Astrocyte of the spinal cord (primary cell): ENCODE measurements around the gene DERA.
"Not testable (repeated sequence)": the region's sequence is repeated elsewhere in the genome, so short reads cannot be mapped to it uniquely, and the experiment has no call there.

Experiments
- DNase-seq: peaks from one replicate; pipeline ENCODE4 v3.0.0; 2011; ENCODE audit warnings: low read depth, low spot score
- H3K4me3 ChIP-seq: 2 replicates; pipeline ENCODE4 v1.5.1; 2011; ENCODE audit warnings: low read depth, mild to moderate bottlenecking, low read length, moderate library complexity
- in situ Hi-C: cut with HindIII; loops from 2 replicates; pipeline ENCODE4 v1.10.0; 2017; ENCODE audit warnings: low sequenced_read_pairs
- TF ChIP-seq, protein P1 (sequence below): IDR thresholded peaks from 2 replicates; pipeline ENCODE4 v1.5.1; 2012; ENCODE audit warnings: low read depth, mild to moderate bottlenecking, low read length, inconsistent platforms

DERA gene

DNA sequence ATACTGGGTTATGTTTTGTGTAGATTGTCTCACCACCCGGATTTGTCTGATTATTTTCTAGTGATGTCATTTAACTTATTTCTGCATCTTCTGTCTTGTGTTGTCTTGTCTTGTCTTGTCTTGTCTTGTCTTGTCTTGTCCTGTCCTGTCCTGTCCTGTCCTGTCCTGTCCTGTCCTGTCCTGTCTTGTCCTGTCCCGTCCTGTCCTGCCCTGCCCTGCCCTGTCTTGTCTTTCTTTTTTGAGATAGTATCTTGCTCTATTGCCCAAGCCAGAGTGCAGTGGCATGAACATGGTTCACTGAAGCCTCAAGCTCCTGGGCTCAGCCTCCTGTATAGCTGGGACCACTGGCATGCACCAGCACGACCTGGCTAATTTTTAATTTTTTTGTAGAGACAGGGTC, 25.6 kb downstream of the DERA start:
- no peak for DNase-seq
- in situ Hi-C loops = no loop called here
- TF ChIP-seq, protein P1, sequence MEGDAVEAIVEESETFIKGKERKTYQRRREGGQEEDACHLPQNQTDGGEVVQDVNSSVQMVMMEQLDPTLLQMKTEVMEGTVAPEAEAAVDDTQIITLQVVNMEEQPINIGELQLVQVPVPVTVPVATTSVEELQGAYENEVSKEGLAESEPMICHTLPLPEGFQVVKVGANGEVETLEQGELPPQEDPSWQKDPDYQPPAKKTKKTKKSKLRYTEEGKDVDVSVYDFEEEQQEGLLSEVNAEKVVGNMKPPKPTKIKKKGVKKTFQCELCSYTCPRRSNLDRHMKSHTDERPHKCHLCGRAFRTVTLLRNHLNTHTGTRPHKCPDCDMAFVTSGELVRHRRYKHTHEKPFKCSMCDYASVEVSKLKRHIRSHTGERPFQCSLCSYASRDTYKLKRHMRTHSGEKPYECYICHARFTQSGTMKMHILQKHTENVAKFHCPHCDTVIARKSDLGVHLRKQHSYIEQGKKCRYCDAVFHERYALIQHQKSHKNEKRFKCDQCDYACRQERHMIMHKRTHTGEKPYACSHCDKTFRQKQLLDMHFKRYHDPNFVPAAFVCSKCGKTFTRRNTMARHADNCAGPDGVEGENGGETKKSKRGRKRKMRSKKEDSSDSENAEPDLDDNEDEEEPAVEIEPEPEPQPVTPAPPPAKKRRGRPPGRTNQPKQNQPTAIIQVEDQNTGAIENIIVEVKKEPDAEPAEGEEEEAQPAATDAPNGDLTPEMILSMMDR = no peak
- no peak overlapping the region for H3K4me3 ChIP-seq

DNA sequence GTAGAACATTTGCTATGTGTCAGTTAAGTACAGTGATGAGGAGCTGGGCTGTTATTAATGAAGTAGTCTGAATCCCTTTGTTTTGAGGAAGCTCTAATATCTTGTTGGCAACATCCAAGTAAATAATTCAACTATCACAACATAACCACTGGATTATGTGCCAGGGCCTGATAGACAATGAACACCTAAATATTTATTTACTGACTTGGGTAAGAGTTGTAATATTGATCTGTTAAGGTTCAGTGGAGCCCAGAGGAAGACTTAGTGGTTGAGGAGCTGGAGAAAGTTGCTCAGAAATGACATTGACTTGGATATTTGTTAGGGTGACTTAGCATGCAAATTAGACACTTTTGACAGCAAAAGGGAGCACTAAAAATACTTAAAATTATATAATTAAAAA, 26.8 kb downstream of the DERA start:
- in situ Hi-C loops = no loop called here
- H3K4me3 ChIP-seq = no peak overlapping the region
- TF ChIP-seq, protein P1 = no peak
- DNase-seq = no peak

DNA sequence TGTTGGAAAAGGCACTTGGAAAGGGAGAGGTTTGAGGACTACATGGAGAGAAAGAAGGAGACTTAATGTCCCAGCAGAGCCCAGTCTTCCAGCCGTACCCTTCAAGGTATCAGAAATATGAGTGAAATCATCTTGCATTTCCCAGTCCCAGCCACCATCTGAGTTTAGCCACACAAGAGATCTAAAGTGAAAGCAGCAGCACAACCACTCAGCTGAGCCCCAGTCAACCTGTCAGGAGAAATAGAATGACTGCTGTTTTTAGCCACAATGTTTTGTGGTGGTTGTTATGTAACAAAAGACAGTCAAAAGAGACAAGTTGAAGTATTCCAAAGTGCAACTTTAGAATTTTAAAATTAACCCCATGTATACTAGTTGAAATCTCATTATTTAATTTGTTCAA, 28.0 kb downstream of the DERA start:
- TF ChIP-seq, protein P1 = no peak

DNA sequence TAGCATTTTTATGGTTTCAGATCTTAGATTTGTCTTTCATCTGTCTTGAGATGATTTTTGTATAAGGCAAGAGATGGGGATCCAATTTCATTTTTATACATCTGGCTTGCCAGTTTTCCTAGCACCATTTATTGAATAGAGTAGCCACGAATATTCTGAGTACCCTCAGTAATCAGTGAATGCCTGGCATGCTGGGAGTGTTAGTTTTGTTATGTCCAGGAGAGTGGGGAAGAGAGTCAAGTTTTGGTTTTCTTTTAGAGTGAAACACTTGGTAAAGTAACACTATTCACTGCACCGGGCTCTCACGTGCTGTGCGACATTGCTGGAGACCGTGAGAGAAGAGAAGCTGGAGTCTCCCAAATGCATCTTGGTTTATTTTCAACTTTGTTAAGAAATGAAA, 31.3 kb downstream of the DERA start:
- in situ Hi-C loops = no loop called here
- DNase-seq = no peak
- TF ChIP-seq, protein P1 = no peak
- H3K4me3 ChIP-seq = no peak overlapping the region

More for the DNA sequence above, 28.0 kb downstream of the DERA start:
- no peak for DNase-seq
- in situ Hi-C loops = no loop called here
- H3K4me3 ChIP-seq = no peak overlapping the region

DNA sequence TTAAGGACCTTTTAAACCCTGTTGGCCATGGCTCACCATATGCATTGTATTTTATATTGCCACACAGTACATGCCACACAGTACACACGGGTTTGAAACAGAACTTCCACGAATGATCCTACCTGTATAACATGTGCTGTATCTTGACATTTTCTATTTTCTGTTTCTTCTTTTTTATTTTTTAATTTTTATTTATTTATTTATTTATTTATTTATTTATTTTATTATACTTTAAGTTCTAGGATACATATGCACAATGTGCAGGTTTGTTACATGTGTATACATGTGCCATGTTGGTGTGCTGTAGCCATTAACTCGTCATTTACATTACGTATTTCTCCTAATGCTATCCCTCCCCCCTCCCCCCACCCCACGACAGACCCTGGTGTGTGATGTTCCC, 32.4 kb downstream of the DERA start:
- in situ Hi-C loops, DNase-seq, H3K4me3 ChIP-seq: not testable (repeated sequence)

DNA sequence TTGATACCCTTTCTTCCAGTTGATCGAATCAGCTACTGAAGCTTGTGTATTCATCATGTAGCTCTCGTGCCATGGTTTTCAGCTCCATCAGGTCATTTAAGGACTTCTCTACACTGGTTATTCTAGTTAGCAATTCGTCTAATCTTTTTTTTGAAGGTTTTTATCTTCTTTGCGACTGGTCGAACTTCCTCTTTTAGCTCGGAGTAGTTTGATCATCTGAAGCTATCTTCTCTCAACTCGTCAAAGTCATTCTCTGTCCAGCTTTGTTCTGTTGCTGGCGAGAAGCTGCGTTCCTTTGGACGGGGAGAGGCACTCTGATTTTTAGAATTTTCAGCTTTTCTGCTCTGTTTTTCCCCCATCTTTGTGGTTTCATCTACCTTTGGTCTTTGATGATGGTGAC, 37.3 kb downstream of the DERA start:
- H3K4me3 ChIP-seq, DNase-seq, in situ Hi-C loops: not testable (repeated sequence)

DNA sequence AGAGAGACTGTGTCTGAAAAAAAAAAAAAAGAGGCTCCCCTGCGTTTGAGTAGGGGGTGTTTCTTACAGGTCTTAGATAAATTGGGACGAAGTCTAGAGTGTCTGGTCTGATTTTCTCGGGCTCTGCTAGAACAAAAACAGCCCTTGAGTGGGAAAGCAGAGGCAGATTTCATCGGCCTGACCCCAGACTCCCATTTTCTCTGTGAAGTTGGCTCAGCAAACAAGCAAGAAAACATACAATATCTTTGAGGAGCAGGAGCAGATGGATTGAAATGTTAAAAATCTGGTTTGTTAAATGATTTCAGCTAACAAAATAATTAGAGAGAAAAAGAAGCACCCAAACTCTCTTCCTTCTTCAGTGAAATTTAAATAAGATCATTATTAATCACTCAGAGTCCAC, 44.1 kb downstream of the DERA start:
- DNase-seq = no peak
- TF ChIP-seq, protein P1 = no peak
- no peak overlapping the region for H3K4me3 ChIP-seq
- in situ Hi-C loops = no loop called here

DNA sequence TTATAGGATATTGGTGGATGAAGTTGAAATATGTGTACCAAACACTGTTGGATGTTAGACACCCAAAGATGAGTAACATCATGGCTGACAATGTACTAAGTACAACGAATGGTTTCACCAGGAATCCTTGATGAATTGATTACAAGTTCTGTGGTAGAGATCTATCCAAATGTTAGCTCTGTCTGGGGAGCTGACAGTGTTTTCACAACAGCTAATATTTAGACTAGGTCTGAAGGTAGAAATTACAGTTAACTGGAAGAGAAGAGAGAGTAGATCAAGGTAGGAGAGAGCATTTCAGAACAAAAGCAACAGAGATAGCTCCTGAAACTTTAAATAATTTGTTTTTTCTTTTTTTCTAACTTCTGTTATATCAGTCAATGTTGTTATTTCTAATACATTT, 44.9 kb downstream of the DERA start:
- in situ Hi-C loops = no loop called here
- H3K4me3 ChIP-seq = no peak overlapping the region
- TF ChIP-seq, protein P1 = no peak
- DNase-seq = no peak
